GM19043 (cell line): Measurements from ENCODE around the gene CENPO.
"Not testable (repeated sequence)": the region's sequence is repeated elsewhere in the genome, so short reads cannot be mapped to it uniquely, and the experiment has no call there.

ENCODE experiments used
- ATAC-seq: cut with Tn5 transposase; IDR thresholded peaks from one replicate; pipeline ENCODE4 v1.9.1; 2021; ENCODE audit warnings: low read depth; ENCODE audit not compliant: unreplicated experiment

Gene CENPO

GRCh38 chr2:24835411-24835810 lies 42.2 kb downstream of the CENPO start:
- not testable (repeated sequence) for ATAC-seq

GRCh38 chr2:24836206-24836605 lies 43.0 kb downstream of the CENPO start:
- ATAC-seq = no peak

GRCh38 chr2:24836706-24837105 lies 43.5 kb downstream of the CENPO start:
- ATAC-seq = no peak

GRCh38 chr2:24837996-24838513 lies 44.8 kb downstream of the CENPO start:
- ATAC-seq = no peak

- ATAC-seq = no peak
Observed at GRCh38 chr2:24838541-24838940, 45.3 kb downstream of the CENPO start.

- no peak for ATAC-seq
Observed at GRCh38 chr2:24839729-24840128, 46.5 kb downstream of the CENPO start.

- no peak for ATAC-seq
Observed at GRCh38 chr2:24840164-24840869, 47.1 kb downstream of the CENPO start.

- ATAC-seq = no peak
Observed at GRCh38 chr2:24840962-24841945, 48.0 kb downstream of the CENPO start.

- no peak for ATAC-seq
Observed at GRCh38 chr2:24842081-24843050, 49.1 kb downstream of the CENPO start.

GRCh38 chr2:24843330-24843860 lies 50.2 kb downstream of the CENPO start:
- ATAC-seq = no peak

- ATAC-seq = no peak
Observed at GRCh38 chr2:24844023-24844685, 50.9 kb downstream of the CENPO start.

- no peak for ATAC-seq
Observed at GRCh38 chr2:24845691-24846090, 52.5 kb downstream of the CENPO start.

GRCh38 chr2:24850944-24851343 lies 57.7 kb downstream of the CENPO start:
- ATAC-seq = no peak

GRCh38 chr2:24852026-24852425 lies 58.8 kb downstream of the CENPO start:
- no peak for ATAC-seq

- no peak for ATAC-seq
Observed at GRCh38 chr2:24852431-24853020, 59.3 kb downstream of the CENPO start.

GRCh38 chr2:24853046-24853445 lies 59.8 kb downstream of the CENPO start:
- ATAC-seq = no peak

GRCh38 chr2:24853996-24854395 lies 60.8 kb downstream of the CENPO start:
- no peak for ATAC-seq

- no peak for ATAC-seq
Observed at GRCh38 chr2:24855022-24855622, 61.9 kb downstream of the CENPO start.

- no peak for ATAC-seq
Observed at GRCh38 chr2:24855726-24856125, 62.5 kb downstream of the CENPO start.
